Measurements from ENCODE around the gene SH3GL2. TPM values are rescaled to one million over a fixed set of nuclear protein-coding genes. Genes with fewer than 3 reads are reported as not detected.

The SH3GL2 gene
- total and polyA plus RNA-seq, 8 donors: 0.47 to 17.3 (median 1.7) TPM

DNA sequence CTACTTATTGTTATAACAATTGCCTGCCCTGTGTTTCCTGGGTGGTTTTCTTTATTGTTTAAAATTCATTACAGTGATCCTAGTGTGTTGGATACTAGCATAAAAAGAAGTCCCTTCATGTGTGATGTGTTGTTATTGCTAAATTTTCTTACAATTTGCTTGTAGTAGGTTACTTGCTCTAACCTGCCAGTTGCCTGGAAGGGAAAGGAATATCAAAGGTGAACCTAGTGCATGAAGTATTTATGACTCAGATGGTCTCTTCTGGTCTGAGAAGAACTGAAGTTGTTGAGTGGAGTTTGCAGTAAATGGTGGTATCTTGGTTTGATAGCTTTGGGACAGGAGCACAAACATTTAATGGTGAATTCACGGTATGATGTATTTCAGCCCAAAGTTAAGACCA is 58.0 kb downstream of the SH3GL2 start:
- no peaks in the 10 kb centered on the region for H3K27me3 ChIP-seq
- intact Hi-C loops (cut with DNase I): no loop called here
- 77 to 79% methylated on average over 1 of the region's 1 CpG for WGBS, 2 donors
- TF ChIP-seq, protein P1, sequence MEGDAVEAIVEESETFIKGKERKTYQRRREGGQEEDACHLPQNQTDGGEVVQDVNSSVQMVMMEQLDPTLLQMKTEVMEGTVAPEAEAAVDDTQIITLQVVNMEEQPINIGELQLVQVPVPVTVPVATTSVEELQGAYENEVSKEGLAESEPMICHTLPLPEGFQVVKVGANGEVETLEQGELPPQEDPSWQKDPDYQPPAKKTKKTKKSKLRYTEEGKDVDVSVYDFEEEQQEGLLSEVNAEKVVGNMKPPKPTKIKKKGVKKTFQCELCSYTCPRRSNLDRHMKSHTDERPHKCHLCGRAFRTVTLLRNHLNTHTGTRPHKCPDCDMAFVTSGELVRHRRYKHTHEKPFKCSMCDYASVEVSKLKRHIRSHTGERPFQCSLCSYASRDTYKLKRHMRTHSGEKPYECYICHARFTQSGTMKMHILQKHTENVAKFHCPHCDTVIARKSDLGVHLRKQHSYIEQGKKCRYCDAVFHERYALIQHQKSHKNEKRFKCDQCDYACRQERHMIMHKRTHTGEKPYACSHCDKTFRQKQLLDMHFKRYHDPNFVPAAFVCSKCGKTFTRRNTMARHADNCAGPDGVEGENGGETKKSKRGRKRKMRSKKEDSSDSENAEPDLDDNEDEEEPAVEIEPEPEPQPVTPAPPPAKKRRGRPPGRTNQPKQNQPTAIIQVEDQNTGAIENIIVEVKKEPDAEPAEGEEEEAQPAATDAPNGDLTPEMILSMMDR (IDR thresholded peaks at IDR 0.05): no peak
- no peaks in the 10 kb centered on the region for H3K36me3 ChIP-seq
- ATAC-seq: no peak
- no peak overlapping the region for H3K27ac ChIP-seq
- FAIRE-seq: no peak
- no peak for DNase-seq
- H3K4me1 ChIP-seq: no peaks in the 10 kb centered on the region
- no peak overlapping the region for H3K4me3 ChIP-seq
- H3K9me3 ChIP-seq: no peaks in the 10 kb centered on the region

DNA sequence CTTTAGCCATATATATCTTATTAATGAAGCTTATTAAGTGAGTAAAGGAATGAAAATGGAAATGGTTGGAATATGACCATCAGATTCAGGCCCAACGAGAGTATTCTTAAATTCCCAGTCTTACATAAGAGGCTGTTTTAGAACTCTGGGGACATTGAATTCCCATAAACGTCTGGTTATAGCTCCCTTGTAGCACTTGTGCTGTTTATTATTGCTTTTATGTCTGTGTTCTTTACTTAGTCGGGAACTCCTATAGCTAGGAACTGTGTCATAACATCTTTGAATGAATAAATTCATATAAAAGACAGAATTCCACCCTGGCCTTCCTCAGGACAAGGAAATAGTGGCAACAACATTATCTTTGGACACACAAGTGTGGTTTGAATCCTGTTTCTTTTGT is 58.4 kb downstream of the SH3GL2 start:
- H3K4me3 ChIP-seq: no peak overlapping the region
- H3K27ac ChIP-seq: no peak overlapping the region
- ATAC-seq (no peak), DNase-seq (no peak), FAIRE-seq (no peak)
- no peaks in the 10 kb centered on the region for H3K36me3 ChIP-seq
- H3K9me3 ChIP-seq: no peaks in the 10 kb centered on the region
- intact Hi-C loops (cut with DNase I): no loop called here
- TF ChIP-seq, protein P1 (IDR thresholded peaks at IDR 0.05): no peak
- WGBS, 2 donors: 47 to 65% methylated on average over 3 of the region's 3 CpGs
- H3K27me3 ChIP-seq: no peaks in the 10 kb centered on the region
- no peaks in the 10 kb centered on the region for H3K4me1 ChIP-seq

DNA sequence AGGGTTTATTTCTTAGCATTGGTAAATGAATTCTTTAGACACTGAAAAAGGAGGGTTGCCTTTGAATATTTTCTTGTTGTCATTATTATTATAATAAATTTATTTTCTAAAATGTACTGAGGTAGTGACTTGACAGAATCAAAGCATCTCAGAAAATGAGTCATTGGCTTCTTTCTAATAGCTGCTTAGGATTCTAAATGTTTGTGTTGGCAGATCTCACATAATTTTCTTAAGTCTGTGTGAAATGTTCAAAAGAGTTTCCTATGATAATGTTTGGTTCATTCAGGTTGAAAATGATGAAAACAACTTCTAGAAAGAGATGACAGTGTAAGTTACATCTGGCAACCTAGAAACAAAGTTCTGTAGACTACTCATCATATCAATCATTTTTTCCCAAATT is 69.7 kb downstream of the SH3GL2 start:
- H3K4me3 ChIP-seq: no peak overlapping the region
- ATAC-seq: no peak
- no peak for FAIRE-seq
- H3K36me3 ChIP-seq: no peaks in the 10 kb centered on the region
- intact Hi-C loops (cut with DNase I): no loop called here
- DNase-seq: no peak
- TF ChIP-seq, protein P1 (IDR thresholded peaks at IDR 0.05): no peak
- no peaks in the 10 kb centered on the region for H3K27me3 ChIP-seq
- no peak overlapping the region for H3K27ac ChIP-seq
- no peaks in the 10 kb centered on the region for H3K4me1 ChIP-seq
- no peaks in the 10 kb centered on the region for H3K9me3 ChIP-seq

DNA sequence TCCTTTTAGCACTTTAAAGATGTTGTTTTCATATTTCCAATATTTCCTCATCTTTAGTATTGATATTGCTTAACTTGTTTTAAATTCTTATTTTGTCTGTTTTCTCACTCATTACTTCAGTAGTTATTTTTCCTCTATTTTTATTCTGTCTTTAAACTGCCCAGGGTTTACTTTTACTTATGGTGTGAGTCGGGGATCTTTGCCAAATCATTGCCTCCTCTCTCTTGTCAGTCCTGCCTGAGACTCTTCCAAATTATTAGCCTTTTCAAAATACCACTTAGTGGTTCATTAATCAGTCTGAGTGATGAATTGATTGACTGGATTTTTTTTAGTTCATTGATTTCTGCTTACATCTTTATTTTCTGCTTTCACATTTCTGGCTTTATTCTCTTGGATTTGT is 72.9 kb downstream of the SH3GL2 start:
- Histone ChIP-seq H3K27ac (no peak overlapping the region), H3K4me1 (no peaks in the 10 kb centered on the region), H3K27me3 (no peaks in the 10 kb centered on the region), H3K9me3 (no peaks in the 10 kb centered on the region), H3K36me3 (no peaks in the 10 kb centered on the region), H3K4me3 (no peak overlapping the region)
- FAIRE-seq: no peak
- TF ChIP-seq, protein P1 (IDR thresholded peaks at IDR 0.05): no peak
- no peak for DNase-seq
- WGBS, 2 donors: 37 to 50% methylated on average over 1 of the region's 1 CpG
- intact Hi-C loops (cut with DNase I): no loop called here
- ATAC-seq: no peak

DNA sequence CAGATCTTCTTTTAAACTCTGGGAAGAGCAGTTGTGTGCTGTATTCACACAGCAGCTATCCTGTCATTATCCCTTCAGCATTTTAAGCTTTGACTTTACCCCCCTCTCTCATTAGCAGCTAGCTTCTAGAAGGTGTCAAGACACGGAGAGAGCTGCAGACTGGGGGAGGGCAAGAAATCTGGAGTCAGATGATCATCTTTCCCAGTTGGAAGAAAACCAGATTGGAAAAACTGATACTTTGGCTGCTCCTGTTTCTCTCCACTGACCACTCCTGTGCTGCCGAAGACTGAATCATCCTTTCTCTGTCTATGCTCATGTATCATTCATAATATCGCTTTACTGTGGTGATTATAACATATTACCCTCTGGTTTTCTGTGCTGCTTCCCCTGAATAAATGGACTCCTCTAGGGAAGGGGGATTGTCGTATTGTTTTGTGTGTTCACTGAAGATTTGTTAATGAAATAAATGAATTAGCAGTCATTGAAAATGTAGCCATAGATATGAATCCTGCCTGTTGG is 75.1 kb downstream of the SH3GL2 start:
- Histone ChIP-seq H3K4me1 (no peaks in the 10 kb centered on the region), H3K36me3 (no peaks in the 10 kb centered on the region), H3K27me3 (no peaks in the 10 kb centered on the region), H3K27ac (no peak overlapping the region), H3K9me3 (no peaks in the 10 kb centered on the region), H3K4me3 (no peak overlapping the region)
- intact Hi-C loops (cut with DNase I): no loop called here
- DNase-seq (no peak), ATAC-seq (no peak), FAIRE-seq (no peak)
- TF ChIP-seq, protein P1 (IDR thresholded peaks at IDR 0.05): no peak
- WGBS, 2 donors: 56 to 63% methylated on average over 4 of the region's 4 CpGs
